HepG2 (cell line): Measurements from ENCODE around the gene ANXA10. TPM values are rescaled to one million over a fixed set of nuclear protein-coding genes. Genes with fewer than 3 reads are reported as not detected.
"Not testable (repeated sequence)": the region's sequence is repeated elsewhere in the genome, so short reads cannot be mapped to it uniquely, and the experiment has no call there.

Source experiments
- ATAC-seq: fragments of 200-7000 bp; cut with Tn5 transposase; 3 replicates; pipeline ENCODE4 v1.9.1; 2020; ENCODE audit warnings: mild to moderate bottlenecking, moderate library complexity
- BruUV-seq: library from RNA; stranded (reverse); fragments of 400-500 nt; replicated peaks from 2 replicates; lab custom pipeline; 2021; lab: Mats Ljungman, UMichigan
- CTCF ChIA-PET: fragments of 300-600 bp; formaldehyde crosslinking; extraction: SDS; loops from one replicate; lab custom pipeline; 2021; ENCODE audit warnings: low total read pairs, inconsistent platforms, low intra/inter-chr PET ratio; lab: Yijun Ruan, JAX
- POLR2A ChIA-PET: fragments of 350-600 bp; sonication (Branson Sonifier 250); formaldehyde crosslinking; loops from one replicate; lab custom pipeline; 2020; ENCODE audit warnings: antibody characterized with exemption, inconsistent platforms; lab: Yijun Ruan, JAX
- DNase-seq: peaks from one replicate; pipeline ENCODE4 v3.0.0-alpha.2; 2015; ENCODE audit warnings: low spot score
- FAIRE-seq: peaks from 3 replicates; lab custom pipeline; 2011; peaks lifted over from hg19 to GRCh38; lab: Jason Lieb, UNC
- H2AFZ ChIP-seq: one replicate; pipeline ENCODE4 v1.6.1; 2011; ENCODE audit warnings: low read length, inconsistent platforms
- H3K27ac ChIP-seq: fragments of 300-600 bp; 3 replicates; pipeline ENCODE4 v1.8.0; 2011; ENCODE audit warnings: mixed run types, mild to moderate bottlenecking, mixed read lengths, low read length, inconsistent platforms; ENCODE audit not compliant: insufficient read depth; ENCODE audit errors: extremely low read length
- H3K27me3 ChIP-seq, 2 experiments: fragments of 200-600 bp in 1 of 2; 2 replicates in 1 of 2; 3 replicates in 1 of 2; pipeline versions ENCODE4 v1.6.0 to v1.8.0; 2011; ENCODE audit warnings: low read length in 2 of 2, mild to moderate bottlenecking in 2 of 2, moderate library complexity in 2 of 2, inconsistent platforms in 1 of 2; ENCODE audit not compliant: insufficient read depth in 2 of 2, control insufficient read depth in 1 of 2
- H3K36me3 ChIP-seq, 2 experiments: fragments of 200-600 bp in 1 of 2; replicated peaks in 1 of 2; 2 replicates in 1 of 2; 3 replicates in 1 of 2; pipeline versions ENCODE4 v1.5.1 to v1.8.0; 2011; ENCODE audit warnings: low read length in 2 of 2, inconsistent platforms in 1 of 2; ENCODE audit not compliant: insufficient read depth in 2 of 2, control insufficient read depth in 1 of 2
- H3K4me1 ChIP-seq: 2 replicates; pipeline ENCODE4 v1.5.1; 2012; ENCODE audit warnings: low read length, inconsistent platforms; ENCODE audit not compliant: insufficient read depth
- H3K4me2 ChIP-seq: 2 replicates; pipeline ENCODE4 v1.6.0; 2011; ENCODE audit warnings: low read depth, low read length, inconsistent platforms
- H3K4me3 ChIP-seq, 3 experiments: fragments of 200-600 bp in 1 of 3; sonication (generic), shearing (Covaris generic) in 1 of 3; replicated peaks in 1 of 3; 2 replicates each; pipeline ENCODE4 v1.5.1; 2011 to 2016; ENCODE audit warnings: low read length in 3 of 3, inconsistent platforms in 2 of 3, low read depth in 2 of 3, mild to moderate bottlenecking in 2 of 3, control low read depth in 1 of 3, mixed read lengths in 1 of 3; ENCODE audit not compliant: insufficient read depth in 1 of 3
- H3K79me2 ChIP-seq: one replicate; pipeline ENCODE4 v1.6.1; 2011; ENCODE audit warnings: low read length, inconsistent platforms; ENCODE audit not compliant: insufficient read depth
- H3K9ac ChIP-seq: 2 replicates; pipeline ENCODE4 v1.6.0; 2011; ENCODE audit warnings: mild to moderate bottlenecking, low read depth, low read length, inconsistent platforms; ENCODE audit not compliant: insufficient read depth
- H3K9me3 ChIP-seq: 2 replicates; pipeline ENCODE4 v1.5.1; 2012; ENCODE audit warnings: mild to moderate bottlenecking, low read length
- H4K20me1 ChIP-seq: 2 replicates; pipeline ENCODE4 v1.6.0; 2011; ENCODE audit warnings: inconsistent platforms, mild to moderate bottlenecking, low read length, moderate library complexity; ENCODE audit not compliant: insufficient read depth
- DRAP1 ChIP-seq: IDR thresholded peaks from 2 replicates; pipeline ENCODE4 v1.6.1; 2016; ENCODE audit warnings: missing genetic modification reagents, missing compliant biosample characterization
- IRX3 ChIP-seq: sonication (generic); formaldehyde crosslinking; IDR thresholded peaks from 2 replicates; pipeline ENCODE4 v1.8.1; 2023; ENCODE audit warnings: mild to moderate bottlenecking, low read depth, missing genetic modification reagents, borderline replicate concordance
- KAT8 ChIP-seq: IDR thresholded peaks from 2 replicates; pipeline ENCODE4 v1.6.1; 2016; ENCODE audit warnings: missing genetic modification reagents, missing compliant biosample characterization
- KLF9 ChIP-seq: IDR thresholded peaks from 2 replicates; pipeline ENCODE4 v1.6.1; 2016; ENCODE audit warnings: low read depth
- MTF1 ChIP-seq: sonication (generic); formaldehyde crosslinking; IDR thresholded peaks from 2 replicates; pipeline ENCODE4 v1.5.0; 2020; ENCODE audit warnings: missing genetic modification reagents
- ZC3H4 ChIP-seq: sonication (generic); formaldehyde crosslinking; IDR thresholded peaks from 2 replicates; pipeline ENCODE4 v1.4.0; 2020; ENCODE audit warnings: missing genetic modification reagents, borderline replicate concordance
- in situ Hi-C: cut with HindIII; loops from 2 replicates; pipeline ENCODE4 v1.10.0; 2017; ENCODE audit warnings: low pct_unique_long_range_greater_than_20kb; ENCODE audit not compliant: extremely low pct_ligation_motif_present
- intact Hi-C: fragments of 100-400 bp; cut with micrococcal nuclease; formaldehyde crosslinking; loops from one replicate; pipeline ENCODE4 v1.10.0; 2022; ENCODE audit not compliant: unreplicated experiment
- polyA plus RNA-seq, 8 experiments: library from polyadenylated mRNA; depleted of rRNA in 3 of 8; stranded (reverse) in 7 of 8; unstranded in 1 of 8; fragments of >200 nt; fragmentation: Illumina TruSeq in 4 of 8; extraction: Trizol in 4 of 8; gene quantifications; 2 replicates each; pipeline versions ENCODE4 v1.2.1 to v1.2.3, GENCODE V29; 2011 to 2016; ENCODE audit warnings: low read depth in 4 of 8, missing spikeins in 1 of 8, mixed read lengths in 1 of 8; ENCODE audit not compliant: insufficient read depth in 1 of 8
- total RNA-seq, 5 experiments: library from RNA; depleted of rRNA; stranded (reverse); fragments of >200 nt; fragmentation: Illumina TruSeq; extraction: Trizol; gene quantifications; 2 replicates each; pipeline ENCODE4 v1.2.3, GENCODE V29; 2016; ENCODE audit warnings: low read depth in 1 of 5
- TF ChIP-seq, protein P1 (sequence below): sonication (generic); formaldehyde crosslinking; conservative IDR thresholded peaks from 2 replicates; pipeline ENCODE4 v1.4.0; 2020; ENCODE audit warnings: mild to moderate bottlenecking, missing genetic modification reagents, moderate library complexity
- TF ChIP-seq, protein P2 (sequence below): sonication (generic); formaldehyde crosslinking; IDR thresholded peaks from 2 replicates; pipeline ENCODE4 v1.4.0; 2020; ENCODE audit warnings: missing genetic modification reagents

The ANXA10 gene
- total and polyA plus RNA-seq, 2 of the 13 experiments (the other 11 are each of a cell fraction or from before 2014, with no cell fraction given), result 0.08 TPM; not detected in 1

DNA sequence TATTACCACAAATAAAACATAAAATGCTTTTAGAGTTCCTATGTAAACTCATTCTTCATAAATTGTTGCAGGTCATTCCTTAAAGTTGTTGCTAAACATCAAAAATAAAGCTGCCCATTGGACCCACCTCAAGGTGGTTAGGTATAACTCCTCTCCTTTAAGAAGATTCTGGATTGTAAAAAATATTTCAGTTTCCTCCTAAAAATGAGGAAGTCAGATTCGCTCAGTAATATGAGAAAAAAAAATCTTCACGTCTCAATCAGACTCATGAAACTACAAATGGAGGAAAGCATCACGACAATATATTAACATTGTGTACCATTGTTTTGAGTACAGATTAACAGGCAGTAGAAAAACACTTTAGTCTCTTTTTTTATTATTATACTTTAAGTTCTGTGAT is 120.3 kb downstream of the ANXA10 start (continued):
- TF ChIP-seq, protein P1, sequence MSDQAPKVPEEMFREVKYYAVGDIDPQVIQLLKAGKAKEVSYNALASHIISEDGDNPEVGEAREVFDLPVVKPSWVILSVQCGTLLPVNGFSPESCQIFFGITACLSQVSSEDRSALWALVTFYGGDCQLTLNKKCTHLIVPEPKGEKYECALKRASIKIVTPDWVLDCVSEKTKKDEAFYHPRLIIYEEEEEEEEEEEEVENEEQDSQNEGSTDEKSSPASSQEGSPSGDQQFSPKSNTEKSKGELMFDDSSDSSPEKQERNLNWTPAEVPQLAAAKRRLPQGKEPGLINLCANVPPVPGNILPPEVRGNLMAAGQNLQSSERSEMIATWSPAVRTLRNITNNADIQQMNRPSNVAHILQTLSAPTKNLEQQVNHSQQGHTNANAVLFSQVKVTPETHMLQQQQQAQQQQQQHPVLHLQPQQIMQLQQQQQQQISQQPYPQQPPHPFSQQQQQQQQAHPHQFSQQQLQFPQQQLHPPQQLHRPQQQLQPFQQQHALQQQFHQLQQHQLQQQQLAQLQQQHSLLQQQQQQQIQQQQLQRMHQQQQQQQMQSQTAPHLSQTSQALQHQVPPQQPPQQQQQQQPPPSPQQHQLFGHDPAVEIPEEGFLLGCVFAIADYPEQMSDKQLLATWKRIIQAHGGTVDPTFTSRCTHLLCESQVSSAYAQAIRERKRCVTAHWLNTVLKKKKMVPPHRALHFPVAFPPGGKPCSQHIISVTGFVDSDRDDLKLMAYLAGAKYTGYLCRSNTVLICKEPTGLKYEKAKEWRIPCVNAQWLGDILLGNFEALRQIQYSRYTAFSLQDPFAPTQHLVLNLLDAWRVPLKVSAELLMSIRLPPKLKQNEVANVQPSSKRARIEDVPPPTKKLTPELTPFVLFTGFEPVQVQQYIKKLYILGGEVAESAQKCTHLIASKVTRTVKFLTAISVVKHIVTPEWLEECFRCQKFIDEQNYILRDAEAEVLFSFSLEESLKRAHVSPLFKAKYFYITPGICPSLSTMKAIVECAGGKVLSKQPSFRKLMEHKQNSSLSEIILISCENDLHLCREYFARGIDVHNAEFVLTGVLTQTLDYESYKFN (CRISPR knock-in tag), result no peak
- TF ChIP-seq MTF1 (CRISPR knock-in tag) (no peak), DRAP1 (no peak), ZC3H4 (no peak), IRX3 (no peak), KAT8 (CRISPR knock-in tag) (no peak), KLF9 (CRISPR knock-in tag) (no peak)
- TF ChIP-seq, protein P2, sequence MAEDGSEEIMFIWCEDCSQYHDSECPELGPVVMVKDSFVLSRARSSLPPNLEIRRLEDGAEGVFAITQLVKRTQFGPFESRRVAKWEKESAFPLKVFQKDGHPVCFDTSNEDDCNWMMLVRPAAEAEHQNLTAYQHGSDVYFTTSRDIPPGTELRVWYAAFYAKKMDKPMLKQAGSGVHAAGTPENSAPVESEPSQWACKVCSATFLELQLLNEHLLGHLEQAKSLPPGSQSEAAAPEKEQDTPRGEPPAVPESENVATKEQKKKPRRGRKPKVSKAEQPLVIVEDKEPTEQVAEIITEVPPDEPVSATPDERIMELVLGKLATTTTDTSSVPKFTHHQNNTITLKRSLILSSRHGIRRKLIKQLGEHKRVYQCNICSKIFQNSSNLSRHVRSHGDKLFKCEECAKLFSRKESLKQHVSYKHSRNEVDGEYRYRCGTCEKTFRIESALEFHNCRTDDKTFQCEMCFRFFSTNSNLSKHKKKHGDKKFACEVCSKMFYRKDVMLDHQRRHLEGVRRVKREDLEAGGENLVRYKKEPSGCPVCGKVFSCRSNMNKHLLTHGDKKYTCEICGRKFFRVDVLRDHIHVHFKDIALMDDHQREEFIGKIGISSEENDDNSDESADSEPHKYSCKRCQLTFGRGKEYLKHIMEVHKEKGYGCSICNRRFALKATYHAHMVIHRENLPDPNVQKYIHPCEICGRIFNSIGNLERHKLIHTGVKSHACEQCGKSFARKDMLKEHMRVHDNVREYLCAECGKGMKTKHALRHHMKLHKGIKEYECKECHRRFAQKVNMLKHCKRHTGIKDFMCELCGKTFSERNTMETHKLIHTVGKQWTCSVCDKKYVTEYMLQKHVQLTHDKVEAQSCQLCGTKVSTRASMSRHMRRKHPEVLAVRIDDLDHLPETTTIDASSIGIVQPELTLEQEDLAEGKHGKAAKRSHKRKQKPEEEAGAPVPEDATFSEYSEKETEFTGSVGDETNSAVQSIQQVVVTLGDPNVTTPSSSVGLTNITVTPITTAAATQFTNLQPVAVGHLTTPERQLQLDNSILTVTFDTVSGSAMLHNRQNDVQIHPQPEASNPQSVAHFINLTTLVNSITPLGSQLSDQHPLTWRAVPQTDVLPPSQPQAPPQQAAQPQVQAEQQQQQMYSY, result no peak

DNA sequence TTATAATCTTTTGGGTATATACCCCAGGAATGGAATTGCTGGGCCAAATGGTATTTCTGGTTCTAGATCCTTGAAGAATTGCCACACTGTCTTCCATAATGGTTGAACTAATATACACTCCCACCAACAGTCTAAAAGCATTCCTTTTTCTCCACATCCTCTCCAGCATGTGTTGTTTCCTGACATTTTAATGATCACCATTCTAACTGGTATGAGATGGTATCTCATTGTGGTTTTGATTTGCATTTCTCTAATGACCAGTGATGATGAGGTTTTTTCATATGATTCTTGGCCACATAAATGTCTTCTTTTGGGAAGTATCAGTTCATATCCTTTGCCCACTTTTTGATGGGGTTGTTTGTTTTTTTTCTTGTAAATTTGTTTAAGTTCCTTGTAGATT is 121.2 kb downstream of the ANXA10 start:
- FAIRE-seq, H3K27ac ChIP-seq, H2AFZ ChIP-seq, POLR2A ChIA-PET, H3K79me2 ChIP-seq, BruUV-seq, H3K9me3 ChIP-seq, H3K27me3 ChIP-seq, H3K4me1 ChIP-seq, in situ Hi-C loops, ATAC-seq, H3K4me3 ChIP-seq, intact Hi-C loops, DNase-seq, H4K20me1 ChIP-seq, H3K4me2 ChIP-seq, CTCF ChIA-PET, H3K9ac ChIP-seq, H3K36me3 ChIP-seq: not testable (repeated sequence)
